A549 (cell line): ENCODE measurements around the gene CRYGN. TPM values are rescaled to one million over a fixed set of nuclear protein-coding genes. Genes with fewer than 3 reads are reported as not detected.

Experiments used
- ATAC-seq, 2 experiments: fragments of 200-7000 bp in 1 of 2; fragments of >200 bp in 1 of 2; cut with Nextera tagmentation in 1 of 2; cut with Tn5 transposase in 1 of 2; 3 replicates each; pipeline versions ENCODE4 v1.8.0 to v1.9.1; 2018 to 2020; ENCODE audit warnings: mild to moderate bottlenecking in 1 of 2, moderate library complexity in 1 of 2
- CTCF ChIA-PET: fragments of 300-600 bp; sonication (Branson Sonifier 250); formaldehyde crosslinking; extraction: SDS; loops from one replicate; lab custom pipeline; 2021; ENCODE audit warnings: antibody characterized with exemption, inconsistent platforms; lab: Yijun Ruan, JAX
- POLR2A ChIA-PET: fragments of 350-600 bp; formaldehyde crosslinking; extraction: SDS; loops from one replicate; lab custom pipeline; 2021; ENCODE audit warnings: antibody characterized with exemption, inconsistent platforms; lab: Yijun Ruan, JAX
- DNase-seq, 2 experiments: peaks; one replicate each; pipeline versions ENCODE4 v3.0.0 to v3.0.0-alpha.2; 2011 to 2016; ENCODE audit warnings: low read depth in 1 of 2, low spot score in 1 of 2
- FAIRE-seq: peaks from 2 replicates; lab custom pipeline; 2011; peaks lifted over from hg19 to GRCh38; lab: Jason Lieb, UNC
- H3K27ac ChIP-seq, 2 experiments: fragments of >200 bp; sonication (Bioruptor Twin); formaldehyde crosslinking; 3 replicates each; pipeline ENCODE4 v1.5.1; 2016 to 2017
- H3K4me1 ChIP-seq: fragments of >200 bp; sonication (Bioruptor Twin); formaldehyde crosslinking; 3 replicates; pipeline ENCODE4 v1.6.1; 2016
- H3K4me2 ChIP-seq: fragments of >200 bp; sonication (Bioruptor Twin); formaldehyde crosslinking; 3 replicates; pipeline ENCODE4 v1.6.1; 2016
- H3K4me3 ChIP-seq: fragments of >200 bp; sonication (Bioruptor Twin); formaldehyde crosslinking; 3 replicates; pipeline ENCODE4 v1.5.1; 2016
- H3K9me3 ChIP-seq: fragments of >200 bp; sonication (Bioruptor Twin); formaldehyde crosslinking; 3 replicates; pipeline ENCODE4 v1.6.1; 2016
- ATOH8 ChIP-seq: fragments of 250-450 bp; sonication (Bioruptor Pico); IDR thresholded peaks from 2 replicates; pipeline ENCODE4 v1.5.0; 2020; ENCODE audit warnings: low read depth, mild to moderate bottlenecking, moderate library complexity
- BHLHE40 ChIP-seq: IDR thresholded peaks from 2 replicates; pipeline ENCODE4 v1.6.1; 2012; ENCODE audit warnings: low read depth, low read length, inconsistent platforms
- CBX2 ChIP-seq: fragments of 200-600 bp; sonication (generic); IDR thresholded peaks from 2 replicates; pipeline ENCODE4 v1.6.1; 2016; ENCODE audit warnings: low read depth, mild to moderate bottlenecking, borderline replicate concordance
- E2F6 ChIP-seq: IDR thresholded peaks from 2 replicates; pipeline ENCODE4 v1.6.1; 2012; ENCODE audit warnings: low read depth, borderline replicate concordance
- EHMT2 ChIP-seq: fragments of 200-600 bp; sonication (generic); IDR thresholded peaks from 2 replicates; pipeline ENCODE4 v1.6.1; 2016; ENCODE audit warnings: antibody characterized with exemption, low read depth, mild to moderate bottlenecking, moderate library complexity
- ESRRA ChIP-seq: fragments of 150-350 bp; IDR thresholded peaks from 2 replicates; pipeline ENCODE4 v1.6.1; 2014; ENCODE audit warnings: mild to moderate bottlenecking, low read length, borderline replicate concordance
- FOSB ChIP-seq: fragments of 250-450 bp; sonication (Bioruptor Pico); IDR thresholded peaks from 2 replicates; pipeline ENCODE4 v1.5.0; 2020; ENCODE audit warnings: mild to moderate bottlenecking, moderate library complexity
- HDAC2 ChIP-seq: fragments of 200-600 bp; sonication (generic); IDR thresholded peaks from 2 replicates; pipeline ENCODE4 v1.6.1; 2016
- HES2 ChIP-seq: fragments of >200 bp; sonication (Bioruptor Twin); formaldehyde crosslinking; IDR thresholded peaks from 2 replicates; pipeline ENCODE4 v1.6.1; 2016
- HEYL ChIP-seq: fragments of 250-450 bp; sonication (Bioruptor Pico); IDR thresholded peaks from 2 replicates; pipeline ENCODE4 v1.8.0; 2021; ENCODE audit warnings: mild to moderate bottlenecking, moderate library complexity
- HOXB5 ChIP-seq: fragments of 250-450 bp; sonication (Bioruptor Pico); IDR thresholded peaks from 2 replicates; pipeline ENCODE4 v1.5.0; 2020; ENCODE audit warnings: mild to moderate bottlenecking, moderate library complexity
- KDM5A ChIP-seq: fragments of 200-600 bp; sonication (generic); IDR thresholded peaks from 2 replicates; pipeline ENCODE4 v1.6.1; 2016; ENCODE audit warnings: antibody characterized with exemption, mild to moderate bottlenecking
- MAZ ChIP-seq: fragments of 150-350 bp; IDR thresholded peaks from 2 replicates; pipeline ENCODE4 v1.6.1; 2014; ENCODE audit warnings: antibody characterized with exemption, low read depth, low read length, borderline replicate concordance
- NFE2L2 ChIP-seq: fragments of 150-350 bp; conservative IDR thresholded peaks from 2 replicates; pipeline ENCODE4 v1.6.1; 2014; ENCODE audit warnings: low read length
- PBX3 ChIP-seq: IDR thresholded peaks from 2 replicates; pipeline ENCODE4 v1.6.1; 2012
- PHF8 ChIP-seq: fragments of 200-600 bp; sonication (generic); IDR thresholded peaks from 2 replicates; pipeline ENCODE4 v1.6.1; 2016; ENCODE audit warnings: low read depth, mild to moderate bottlenecking, antibody characterized with exemption, moderate library complexity, borderline replicate concordance
- POLR2A ChIP-seq: IDR thresholded peaks from 2 replicates; pipeline ENCODE4 v1.6.1; 2012; ENCODE audit warnings: mild to moderate bottlenecking, low read length
- POLR2AphosphoS2 ChIP-seq: conservative IDR thresholded peaks from 2 replicates; pipeline ENCODE4 v1.6.1; 2012; ENCODE audit warnings: low read length, improper control_type of control experiment, inconsistent platforms
- RCOR1 ChIP-seq: fragments of 150-350 bp; IDR thresholded peaks from 2 replicates; pipeline ENCODE4 v1.6.1; 2014; ENCODE audit warnings: antibody characterized with exemption, low read length, low read depth
- RNF2 ChIP-seq: fragments of 200-600 bp; sonication (generic); IDR thresholded peaks from 2 replicates; pipeline ENCODE4 v1.6.1; 2016; ENCODE audit warnings: low read depth, mild to moderate bottlenecking, antibody characterized with exemption, moderate library complexity, borderline replicate concordance
- SMC3 ChIP-seq: fragments of >200 bp; sonication (Bioruptor Twin); formaldehyde crosslinking; IDR thresholded peaks from 3 replicates; pipeline ENCODE4 v1.6.1; 2018; ENCODE audit warnings: inconsistent platforms
- TFCP2L1 ChIP-seq: fragments of 250-450 bp; sonication (Bioruptor Pico); IDR thresholded peaks from 2 replicates; pipeline ENCODE4 v1.5.0; 2021; ENCODE audit warnings: mild to moderate bottlenecking
- USF2 ChIP-seq: fragments of 450-650 bp; IDR thresholded peaks from 2 replicates; pipeline ENCODE4 v1.6.1; 2014; ENCODE audit warnings: antibody characterized with exemption
- ZC3H11A ChIP-seq: fragments of 450-650 bp; IDR thresholded peaks from 2 replicates; pipeline ENCODE4 v1.6.1; 2014; ENCODE audit warnings: antibody characterized with exemption, mild to moderate bottlenecking
- ZNF302 ChIP-seq: fragments of 250-450 bp; sonication (Bioruptor Pico); IDR thresholded peaks from 2 replicates; pipeline ENCODE4 v1.9.0; 2021; ENCODE audit warnings: inconsistent platforms, mild to moderate bottlenecking, moderate library complexity
- WGBS: methylation state at CpG from one replicate; pipeline ENCODE4 v1.1.6; 2017; ENCODE audit errors: missing lambda C conversion rate; 5-methylcytosine and 5-hydroxymethylcytosine counted together
- polyA plus RNA-seq, 4 experiments: library from polyadenylated mRNA; depleted of rRNA in 3 of 4; stranded (reverse); fragments of >200 nt; fragmentation: RNase III in 1 of 4; extraction: RNeasy Plus Mini Kit Qiagen cat#74134 plus additional on column Dnase treatment in 1 of 4; gene quantifications; 2 replicates in 3 of 4; 3 replicates in 1 of 4; pipeline ENCODE4 v1.2.3, GENCODE V29; 2011 to 2017

Gene CRYGN
- polyA plus RNA-seq, 2 of the 4 experiments (the other 2 are of a cell fraction): not detected

GRCh38 chr7:151386301-151387160 lies 53.4 kb downstream of the CRYGN start:
- TF ChIP-seq SMC3 (no peak), USF2 (no peak), POLR2AphosphoS2 (no peak), FOSB (CRISPR knock-in tag) (no peak), NFE2L2 (no peak), BHLHE40 (no peak), ESRRA (no peak), HES2 (no peak), ATOH8 (CRISPR knock-in tag) (no peak), PHF8 (no peak), HOXB5 (CRISPR knock-in tag) (no peak), RCOR1 (no peak), ZC3H11A (no peak), E2F6 (no peak), CBX2 (no peak), RNF2 (no peak), HDAC2 (no peak), MAZ (no peak), KDM5A (no peak)
- ChIA-PET CTCF (interaction anchor here (1.0 to 2.8 kb wide), 2 partner anchors 18 to 62 kb away, joined by 4 to 12 read pairs; no protein-coding TSS in a partner anchor), POLR2A (no interaction called here)
- H3K4me1 ChIP-seq: 0 out of 3 replicates have a peak, but pooled peaks cover 4% of the 10 kb centered on the region
- ATAC-seq (peak in 1 of 2 experiments; percentile 7; a peak in 2 of 6 replicates), DNase-seq (no peak), FAIRE-seq (no peak)
- H3K27ac ChIP-seq: peak overlapping the region in 1 of 2 experiments; percentile 17; a peak in 1 of 6 replicates
- no peaks in the 10 kb centered on the region for H3K9me3 ChIP-seq
- H3K4me2 ChIP-seq: no peak overlapping the region
- WGBS: 56% methylated on average over 15 of the region's 16 CpGs
- no peak overlapping the region for H3K4me3 ChIP-seq

GRCh38 chr7:151385626-151386300 lies 54.2 kb downstream of the CRYGN start:
- no peak overlapping the region for H3K4me2 ChIP-seq
- ATAC-seq (no peak; a peak in 2 of 6 replicates), DNase-seq (no peak), FAIRE-seq (no peak)
- no peak for TF ChIP-seq ZNF302 (CRISPR knock-in tag)
- TF ChIP-seq TFCP2L1 (CRISPR knock-in tag): no peak
- no peak for TF ChIP-seq SMC3
- no peak for TF ChIP-seq ESRRA
- no peak for TF ChIP-seq POLR2A
- no peak for TF ChIP-seq HEYL (CRISPR knock-in tag)
- no peak for TF ChIP-seq HES2
- no peak for TF ChIP-seq BHLHE40
- TF ChIP-seq PBX3: no peak
- TF ChIP-seq RNF2: no peak
- TF ChIP-seq EHMT2: no peak
- H3K4me3 ChIP-seq: no peak overlapping the region
- no peaks in the 10 kb centered on the region for H3K9me3 ChIP-seq
- peak overlapping the region in 1 of 2 experiments; percentile 17; a peak in 1 of 6 replicates for H3K27ac ChIP-seq
- ChIA-PET CTCF (interaction anchor here (1.2 to 2.8 kb wide), 2 partner anchors 63 to 374 kb away, joined by 4 to 12 read pairs; no protein-coding TSS in a partner anchor), POLR2A (no interaction called here)
- 0 out of 3 replicates have a peak, but pooled peaks cover 5% of the 10 kb centered on the region for H3K4me1 ChIP-seq
- 82% methylated on average over 25 of the region's 26 CpGs for WGBS
